K562 (cell line): ENCODE results near the gene CDC45. TPM values are rescaled to one million over a fixed set of nuclear protein-coding genes. Genes with fewer than 3 reads are reported as not detected.

Experiments used
- BHLHE40 ChIP-seq: IDR thresholded peaks from 2 replicates; pipeline ENCODE4 v1.6.1; 2011; ENCODE audit warnings: low read length, improper control_type of control experiment
- CCAR2 ChIP-seq: fragments of 200-400 bp; formaldehyde crosslinking; IDR thresholded peaks from 2 replicates; pipeline ENCODE4 v1.6.1; 2017; ENCODE audit warnings: mild to moderate bottlenecking, low read depth, low read length
- CEBPG ChIP-seq, 3 experiments: fragments of 200-800 bp in 1 of 3; sonication (Bioruptor generic) in 1 of 3; sonication (generic) in 1 of 3; formaldehyde crosslinking in 1 of 3; IDR thresholded peaks in 2 of 3; conservative IDR thresholded peaks in 1 of 3; 2 replicates each; pipeline versions ENCODE4 v1.6.1 to v1.8.0; 2016 to 2022; ENCODE audit warnings: missing compliant biosample characterization in 2 of 3, missing genetic modification characterization in 2 of 3, mild to moderate bottlenecking in 1 of 3, missing genetic modification reagents in 1 of 3
- HLTF ChIP-seq: fragments of 450-650 bp; IDR thresholded peaks from 2 replicates; pipeline ENCODE4 v1.6.1; 2016
- HOMEZ ChIP-seq: fragments of 250-450 bp; sonication (Bioruptor Pico); IDR thresholded peaks from 2 replicates; pipeline ENCODE4 v1.4.0; 2020; ENCODE audit warnings: mild to moderate bottlenecking, moderate library complexity
- MCM3 ChIP-seq: fragments of 450-650 bp; IDR thresholded peaks from 2 replicates; pipeline ENCODE4 v1.6.1; 2016
- MLX ChIP-seq, 2 experiments: fragments of 450-650 bp in 1 of 2; sonication (generic) in 1 of 2; formaldehyde crosslinking; conservative IDR thresholded peaks; 2 replicates each; pipeline versions ENCODE4 v1.4.0 to v1.8.1; 2020 to 2022; ENCODE audit warnings: mild to moderate bottlenecking in 1 of 2, missing genetic modification reagents in 1 of 2
- RERE ChIP-seq: sonication (generic); formaldehyde crosslinking; IDR thresholded peaks from 2 replicates; pipeline ENCODE4 v1.8.0; 2023; ENCODE audit warnings: missing genetic modification reagents, mild to moderate bottlenecking, borderline replicate concordance
- TEAD1 ChIP-seq, 2 experiments: fragments of 450-650 bp in 1 of 2; sonication (generic) in 1 of 2; formaldehyde crosslinking; IDR thresholded peaks; 2 replicates each; pipeline versions ENCODE4 v1.4.0 to v1.8.0; 2020 to 2022; ENCODE audit warnings: mild to moderate bottlenecking in 2 of 2, missing genetic modification reagents in 1 of 2
- ZNF184 ChIP-seq: sonication (generic); formaldehyde crosslinking; IDR thresholded peaks from 2 replicates; pipeline ENCODE4 v1.5.0; 2020; ENCODE audit warnings: missing genetic modification reagents
- polyA plus RNA-seq, 8 experiments: library from polyadenylated mRNA; depleted of rRNA in 4 of 8; stranded (reverse) in 5 of 8; unstranded in 3 of 8; fragments of >200 nt; fragmentation: Nextera tagmentation in 2 of 8; fragmentation: Illumina TruSeq in 1 of 8; extraction: Ambion mirVana in 2 of 8; extraction: Trizol in 1 of 8; gene quantifications; 2 replicates each; pipeline versions ENCODE4 v1.2.1 to v1.2.3, GENCODE V29; 2011 to 2014; ENCODE audit warnings: inconsistent platforms in 1 of 8, missing spikeins in 1 of 8
- total RNA-seq, 7 experiments: library from RNA; depleted of rRNA in 6 of 7; stranded (reverse); fragments of >200 nt in 6 of 7; fragmentation: Illumina TruSeq in 2 of 7; extraction: Trizol in 2 of 7; gene quantifications; 2 replicates each; pipeline versions ENCODE4 v1.2.1 to v1.2.3, GENCODE V29; 2011 to 2021; ENCODE audit warnings: low replicate concordance in 1 of 7
- TF ChIP-seq, protein P1 (sequence below): fragments of 250-450 bp; sonication (Bioruptor Pico); IDR thresholded peaks from 2 replicates; pipeline ENCODE4 v1.4.0; 2020; ENCODE audit warnings: mild to moderate bottlenecking, moderate library complexity, borderline replicate concordance
- TF ChIP-seq, protein P2 (sequence below): sonication (generic); formaldehyde crosslinking; IDR thresholded peaks from 2 replicates; pipeline ENCODE4 v1.5.0; 2020; ENCODE audit warnings: missing genetic modification reagents

The CDC45 gene
- total and polyA plus RNA-seq, 9 of the 15 experiments (the other 6 are each of a cell fraction or from before 2014, with no cell fraction given) = 251 to 580 (median 410) TPM

DNA sequence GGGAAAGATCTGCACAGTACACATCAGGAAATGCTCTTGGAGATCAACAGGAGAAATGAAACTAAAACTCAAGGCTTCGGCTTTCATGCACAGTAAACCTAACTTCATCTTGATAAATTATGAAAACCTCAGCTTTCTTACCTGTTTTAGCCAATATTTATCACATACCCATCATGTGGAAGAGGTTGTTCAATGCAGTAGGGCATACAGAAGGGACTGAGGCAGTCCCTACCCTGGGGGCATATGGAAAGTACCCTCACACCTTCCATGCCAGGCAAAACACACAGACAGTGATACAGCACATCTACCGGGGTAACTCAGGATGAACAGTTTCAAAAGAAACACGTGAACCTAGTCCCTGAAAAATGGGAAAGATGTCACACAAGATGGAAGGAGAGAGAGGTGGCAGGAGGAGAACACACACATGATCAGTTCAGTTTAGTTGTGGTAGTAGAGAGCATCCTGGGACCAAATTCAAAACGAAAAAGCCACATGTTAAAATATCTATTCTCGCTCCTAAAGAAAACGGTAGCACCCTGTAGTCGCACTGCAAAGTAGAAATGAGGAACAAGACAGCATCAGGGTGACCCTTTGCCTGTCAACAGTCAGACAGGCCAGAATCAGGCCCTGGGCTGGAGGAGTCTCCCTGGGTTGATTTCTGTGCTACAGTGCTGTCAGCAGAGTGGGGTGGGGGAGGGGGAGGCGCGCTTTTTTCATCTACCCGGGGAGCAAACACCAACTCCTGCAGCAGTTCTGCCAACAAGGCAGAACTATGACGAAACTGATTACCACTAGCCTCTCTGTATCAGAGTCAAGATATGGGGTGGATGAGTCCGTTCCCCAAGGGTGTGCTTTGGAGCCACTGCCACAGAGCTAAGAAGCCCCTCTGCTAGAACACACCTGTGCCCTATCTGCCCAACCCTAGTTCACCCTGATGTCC lies 49.5 kb upstream of the CDC45 start (continued):
- TF ChIP-seq MLX (CRISPR knock-in tag; conservative IDR thresholded peaks at IDR 0.05) (0 out of 4 replicates have a peak, but pooled peaks of 1 of the 2 experiments have one; percentile 59), CCAR2 (no peak), CEBPG (CRISPR knock-in tag; IDR thresholded peaks at IDR 0.05) (no peak), CEBPG (tag; conservative IDR thresholded peaks at IDR 0.05 in 1 of 2, IDR thresholded peaks at IDR 0.05 in 1 of 2) (peak in 1 of 2 experiments; percentile 60; a peak in 1 of 4 replicates), HOMEZ (no peak), TEAD1 (CRISPR knock-in tag; IDR thresholded peaks at IDR 0.05) (0 out of 4 replicates have a peak, but pooled peaks of 1 of the 2 experiments have one; percentile 25), MCM3 (no peak), HLTF (no peak), ZNF184 (CRISPR knock-in tag) (no peak), BHLHE40 (peak; percentile 52; the same call in 1 of the 2 replicates), RERE (CRISPR knock-in tag) (no peak)
- TF ChIP-seq, protein P1, sequence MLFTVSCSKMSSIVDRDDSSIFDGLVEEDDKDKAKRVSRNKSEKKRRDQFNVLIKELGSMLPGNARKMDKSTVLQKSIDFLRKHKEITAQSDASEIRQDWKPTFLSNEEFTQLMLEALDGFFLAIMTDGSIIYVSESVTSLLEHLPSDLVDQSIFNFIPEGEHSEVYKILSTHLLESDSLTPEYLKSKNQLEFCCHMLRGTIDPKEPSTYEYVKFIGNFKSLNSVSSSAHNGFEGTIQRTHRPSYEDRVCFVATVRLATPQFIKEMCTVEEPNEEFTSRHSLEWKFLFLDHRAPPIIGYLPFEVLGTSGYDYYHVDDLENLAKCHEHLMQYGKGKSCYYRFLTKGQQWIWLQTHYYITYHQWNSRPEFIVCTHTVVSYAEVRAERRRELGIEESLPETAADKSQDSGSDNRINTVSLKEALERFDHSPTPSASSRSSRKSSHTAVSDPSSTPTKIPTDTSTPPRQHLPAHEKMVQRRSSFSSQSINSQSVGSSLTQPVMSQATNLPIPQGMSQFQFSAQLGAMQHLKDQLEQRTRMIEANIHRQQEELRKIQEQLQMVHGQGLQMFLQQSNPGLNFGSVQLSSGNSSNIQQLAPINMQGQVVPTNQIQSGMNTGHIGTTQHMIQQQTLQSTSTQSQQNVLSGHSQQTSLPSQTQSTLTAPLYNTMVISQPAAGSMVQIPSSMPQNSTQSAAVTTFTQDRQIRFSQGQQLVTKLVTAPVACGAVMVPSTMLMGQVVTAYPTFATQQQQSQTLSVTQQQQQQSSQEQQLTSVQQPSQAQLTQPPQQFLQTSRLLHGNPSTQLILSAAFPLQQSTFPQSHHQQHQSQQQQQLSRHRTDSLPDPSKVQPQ (CRISPR knock-in tag) = no peak
- TF ChIP-seq, protein P2, sequence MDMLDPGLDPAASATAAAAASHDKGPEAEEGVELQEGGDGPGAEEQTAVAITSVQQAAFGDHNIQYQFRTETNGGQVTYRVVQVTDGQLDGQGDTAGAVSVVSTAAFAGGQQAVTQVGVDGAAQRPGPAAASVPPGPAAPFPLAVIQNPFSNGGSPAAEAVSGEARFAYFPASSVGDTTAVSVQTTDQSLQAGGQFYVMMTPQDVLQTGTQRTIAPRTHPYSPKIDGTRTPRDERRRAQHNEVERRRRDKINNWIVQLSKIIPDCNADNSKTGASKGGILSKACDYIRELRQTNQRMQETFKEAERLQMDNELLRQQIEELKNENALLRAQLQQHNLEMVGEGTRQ (CRISPR knock-in tag) = no peak
